Right lobe of liver (tissue), 6 donors: Measurements from ENCODE around the gene HSPB9. TPM values are rescaled to one million over a fixed set of nuclear protein-coding genes. Genes with fewer than 3 reads are reported as not detected.

Source experiments
- ATAC-seq, 4 donors: fragments of 200-7000 bp; cut with Tn5 transposase; one replicate each; pipeline ENCODE4 v1.9.1; 2020; ENCODE audit warnings: mild to moderate bottlenecking in 4 of 4, moderate library complexity in 4 of 4
- DNase-seq, 3 donors: peaks; one replicate each; pipeline ENCODE4 v3.0.0-alpha.2; 2020
- H3K27ac ChIP-seq, 3 donors: fragments of 200-600 bp; one replicate each; pipeline ENCODE4 v1.8.0; 2022
- H3K27me3 ChIP-seq, 2 donors: fragments of 200-600 bp; one replicate each; pipeline ENCODE4 v1.8.0; 2022
- H3K36me3 ChIP-seq, 4 donors: fragments of 200-600 bp; sonication (generic) in 1 of 4; one replicate each; pipeline versions ENCODE4 v1.5.1 to v1.8.0; 2017 to 2022; ENCODE audit warnings: control low read depth in 1 of 4
- H3K4me1 ChIP-seq, 4 donors: fragments of 200-600 bp; sonication (generic) in 1 of 4; one replicate each; pipeline versions ENCODE4 v1.5.1 to v1.8.0; 2017 to 2022; ENCODE audit warnings: control low read depth in 1 of 4
- H3K4me3 ChIP-seq, 3 donors: fragments of 200-600 bp; one replicate each; pipeline ENCODE4 v1.8.0; 2022
- H3K9me3 ChIP-seq, 4 donors: fragments of 200-600 bp; sonication (generic) in 1 of 4; one replicate each; pipeline versions ENCODE4 v1.5.1 to v1.8.0; 2017 to 2022; ENCODE audit warnings: control low read depth in 1 of 4
- CTCF ChIP-seq, 4 donors: fragments of 200-600 bp in 3 of 4; fragments of 450-650 bp in 1 of 4; IDR thresholded peaks; one replicate each; pipeline versions ENCODE4 v1.5.1 to v1.8.0; 2016 to 2022; ENCODE audit warnings: antibody characterized with exemption in 4 of 4, mild to moderate bottlenecking in 2 of 4
- POLR2A ChIP-seq: fragments of 450-650 bp; IDR thresholded peaks from one replicate; pipeline ENCODE4 v1.6.1; 2017; ENCODE audit warnings: antibody characterized with exemption, mild to moderate bottlenecking
- WGBS: methylation state at CpG from one replicate; pipeline ENCODE4 v1.1.6; 2018; ENCODE audit warnings: low coverage, low lambda C conversion rate; ENCODE audit not compliant: insufficient coverage; ENCODE audit errors: missing lambda C conversion rate; 5-methylcytosine and 5-hydroxymethylcytosine counted together
- intact Hi-C, 2 donors: fragments of 100-400 bp; cut with DNase I; formaldehyde crosslinking; loops; one replicate each; pipeline versions ENCODE4 v1.11.2 to v1.14.1; 2022
- total RNA-seq, 6 experiments: library from RNA; depleted of rRNA in 2 of 6; stranded (reverse); fragments of >200 nt in 2 of 6; fragmentation: NEBNext Ultra II Directional in 3 of 6; extraction: Animal tissue kit (Norgen Biotek cat#: 25700) in 3 of 6; gene quantifications; one replicate each; pipeline versions ENCODE4 v1.1.0 to v1.2.4, GENCODE V29; 2016 to 2023
- donor health status: DM: no; HTN: yes; CAD: no.
- donor health status: DM: no; HTN: no; CAD: no.
- donor health status: DM: no; HTN: no; CAD: no.
- donor health status: DM: no; HTN: yes; CAD: no.
- donor health status: DM: no; HTN: yes; CAD: no.

HSPB9 gene
- total RNA-seq, 6 experiments from 2014 or later: 0.38 to 1.6 (median 0.85) TPM

GRCh38 chr17:42127414-42127813 is 4.8 kb downstream of the HSPB9 start:
- Histone ChIP-seq H3K27me3 (no peaks in the 10 kb centered on the region), H3K9me3 (no peaks in the 10 kb centered on the region), H3K4me1 (peaks cover 0 to 15% (median 0%) of the 10 kb centered on the region in 4 donors), H3K27ac (no peak overlapping the region), H3K36me3 (peaks cover 0 to 46% (median 20%) of the 10 kb centered on the region in 4 donors), H3K4me3 (no peak overlapping the region)
- WGBS: 84% methylated on average over 6 of the region's 6 CpGs
- intact Hi-C loops: loop anchor here in 1 of 2 donors (10.0 kb wide), 1 partner anchor 47 kb away; no protein-coding TSS in a partner anchor
- TF ChIP-seq POLR2A (no peak), CTCF (IDR thresholded peaks at IDR 0.05) (no peak)
- no peak for DNase-seq
- no peak for ATAC-seq

GRCh38 chr17:42129109-42129837 is 6.7 kb downstream of the HSPB9 start:
- WGBS: no CpG with 5 or more reads among the region's 8 CpGs
- TF ChIP-seq POLR2A (no peak), CTCF (IDR thresholded peaks at IDR 0.05) (peak in 1 of 4 donors; percentile 10)
- Histone ChIP-seq H3K27me3 (no peaks in the 10 kb centered on the region), H3K4me3 (no peak overlapping the region), H3K9me3 (no peaks in the 10 kb centered on the region), H3K27ac (peak overlapping the region; percentile 52 to 73 (median 67)), H3K4me1 (peaks cover 0 to 30% (median 5%) of the 10 kb centered on the region in 4 donors), H3K36me3 (peaks cover 0 to 46% (median 20%) of the 10 kb centered on the region in 4 donors)
- DNase-seq (peak in 2 of 3 donors; percentile 62 to 65), ATAC-seq (peak; percentile 40 to 81 (median 72))
- intact Hi-C loops: loop anchor here in 1 of 2 donors (10.0 kb wide), 1 partner anchor 46 kb away; no protein-coding TSS in a partner anchor

- Histone ChIP-seq H3K36me3 (peaks cover 0 to 42% (median 20%) of the 10 kb centered on the region in 4 donors), H3K27ac (peak overlapping the region; percentile 52 to 73 (median 67)), H3K9me3 (no peaks in the 10 kb centered on the region), H3K4me1 (peaks cover 0 to 42% (median 8%) of the 10 kb centered on the region in 4 donors), H3K4me3 (no peak overlapping the region), H3K27me3 (no peaks in the 10 kb centered on the region)
- ATAC-seq (no peak), DNase-seq (no peak)
- 90% methylated on average over 4 of the region's 16 CpGs for WGBS
- intact Hi-C loops: no loop called here
- TF ChIP-seq POLR2A (no peak), CTCF (IDR thresholded peaks at IDR 0.05) (no peak)
Observed at GRCh38 chr17:42130310-42130936, 7.8 kb downstream of the HSPB9 start.

GRCh38 chr17:42131232-42131631 is 8.6 kb downstream of the HSPB9 start:
- ATAC-seq (no peak), DNase-seq (no peak)
- Histone ChIP-seq H3K4me3 (no peak overlapping the region), H3K9me3 (no peaks in the 10 kb centered on the region), H3K36me3 (peaks cover 0 to 35% (median 16%) of the 10 kb centered on the region in 4 donors), H3K4me1 (peaks cover 0 to 50% (median 12%) of the 10 kb centered on the region in 4 donors), H3K27ac (peak overlapping the region in 2 of 3 donors; percentile 49 to 73), H3K27me3 (no peaks in the 10 kb centered on the region)
- TF ChIP-seq CTCF (IDR thresholded peaks at IDR 0.05): no peak
- no peak for TF ChIP-seq POLR2A
- intact Hi-C loops: no loop called here
- 84% methylated on average over 4 of the region's 4 CpGs for WGBS
